CD4-positive, alpha-beta T cell treated with Interleukin-4 for 4 hours (primary cell): ENCODE measurements around the gene PKNOX1.
"Not testable (repeated sequence)": the region's sequence is repeated elsewhere in the genome, so short reads cannot be mapped to it uniquely, and the experiment has no call there.

Source experiments
- DNase-seq: peaks from one replicate; pipeline ENCODE4 v3.0.0-alpha.2; 2020

The PKNOX1 gene, protein sequence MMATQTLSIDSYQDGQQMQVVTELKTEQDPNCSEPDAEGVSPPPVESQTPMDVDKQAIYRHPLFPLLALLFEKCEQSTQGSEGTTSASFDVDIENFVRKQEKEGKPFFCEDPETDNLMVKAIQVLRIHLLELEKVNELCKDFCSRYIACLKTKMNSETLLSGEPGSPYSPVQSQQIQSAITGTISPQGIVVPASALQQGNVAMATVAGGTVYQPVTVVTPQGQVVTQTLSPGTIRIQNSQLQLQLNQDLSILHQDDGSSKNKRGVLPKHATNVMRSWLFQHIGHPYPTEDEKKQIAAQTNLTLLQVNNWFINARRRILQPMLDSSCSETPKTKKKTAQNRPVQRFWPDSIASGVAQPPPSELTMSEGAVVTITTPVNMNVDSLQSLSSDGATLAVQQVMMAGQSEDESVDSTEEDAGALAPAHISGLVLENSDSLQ

DNA sequence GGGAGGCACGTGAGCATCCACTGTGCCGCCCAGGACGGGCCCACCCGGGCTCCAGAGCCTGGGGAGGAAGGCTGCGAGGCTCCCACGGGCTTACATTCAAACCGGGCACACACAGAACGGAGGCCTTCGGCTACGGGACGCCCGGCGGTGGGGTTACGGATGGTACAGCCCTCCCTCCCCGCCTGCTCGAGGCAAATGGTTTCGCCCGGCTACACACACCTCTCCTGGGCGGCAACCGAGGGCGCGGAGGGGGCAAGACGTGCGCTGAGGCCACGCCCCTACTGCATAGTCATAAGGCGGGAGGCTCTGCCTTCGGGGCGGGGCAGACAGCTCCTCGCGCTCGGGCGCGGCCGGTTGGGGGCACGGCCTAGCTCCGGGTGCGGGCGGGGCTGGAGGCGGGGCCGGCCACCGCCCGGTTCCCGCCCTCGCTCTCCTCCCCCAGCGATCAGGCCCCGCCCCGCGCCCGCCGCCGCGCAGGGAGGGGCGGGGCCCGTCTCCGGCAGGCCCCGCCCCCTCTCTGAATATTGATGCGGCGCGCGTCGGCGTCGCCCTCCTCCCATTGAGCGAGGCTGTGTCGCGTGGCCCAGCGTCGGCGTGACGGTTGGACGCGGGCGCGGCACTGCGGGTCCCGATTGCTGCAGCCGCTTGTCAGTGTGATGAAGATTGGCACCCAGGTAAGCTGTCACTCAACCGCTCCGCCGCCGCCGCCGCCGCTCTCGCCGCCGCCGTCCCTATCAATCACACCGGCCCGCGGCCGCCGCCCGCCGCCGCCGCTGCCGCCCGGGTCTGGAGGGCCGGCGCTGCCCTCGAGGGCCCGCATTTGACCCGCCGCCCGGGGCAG, at the start of gene PKNOX1:
Gene PKNOX1, plus strand, starts transcription at position 572 of the 841 bp plus-strand sequence. CDS start 29,820 bp downstream, outside the sequence.
- peak; percentile 99 for DNase-seq

DNA sequence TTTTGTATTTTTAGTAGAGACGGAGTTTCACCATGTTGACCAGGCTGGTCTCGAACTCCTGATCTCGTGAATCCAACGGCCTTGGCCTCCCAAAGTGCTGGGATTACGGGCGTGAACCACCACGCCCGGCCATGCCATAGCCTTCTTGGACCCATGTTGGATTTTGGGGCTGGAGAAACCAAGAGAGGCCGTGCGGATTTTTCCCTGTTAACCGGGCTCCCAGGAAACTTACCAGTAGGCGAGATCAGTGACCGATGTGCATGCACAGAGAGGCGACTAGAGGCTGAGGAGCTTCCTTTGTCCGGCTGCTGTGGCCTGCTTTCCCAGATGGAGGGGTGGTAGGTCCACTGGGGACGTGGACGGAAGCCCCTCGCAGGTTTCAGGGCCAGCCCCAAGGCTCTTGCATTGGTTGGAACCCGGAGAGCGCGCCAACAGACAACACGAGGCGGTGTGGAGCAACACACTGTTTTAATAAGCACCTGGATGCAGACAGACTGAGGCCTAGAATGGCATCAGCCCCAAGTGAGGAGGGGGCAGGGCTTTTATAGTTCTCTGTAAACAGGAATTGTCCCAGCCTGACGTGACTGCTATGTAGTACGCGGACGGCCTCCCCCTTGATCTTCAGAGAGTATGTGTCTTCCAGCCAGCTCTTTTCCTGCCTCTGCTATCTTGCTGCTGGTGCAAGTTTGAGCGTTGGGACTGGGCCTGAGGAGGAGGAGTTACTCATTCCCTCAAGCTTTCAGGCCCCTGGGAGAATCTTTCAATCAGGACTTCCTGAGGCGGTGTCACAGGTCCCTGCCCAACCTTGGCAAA, 49.0 kb upstream of the PKNOX1 start, which contains the start of gene ERVH48-1:
Gene ERVH48-1, minus strand, starts transcription at position 517 of the 813 bp plus-strand sequence. CDS start 6,624 bp downstream, outside the sequence.
- no peak for DNase-seq

DNA sequence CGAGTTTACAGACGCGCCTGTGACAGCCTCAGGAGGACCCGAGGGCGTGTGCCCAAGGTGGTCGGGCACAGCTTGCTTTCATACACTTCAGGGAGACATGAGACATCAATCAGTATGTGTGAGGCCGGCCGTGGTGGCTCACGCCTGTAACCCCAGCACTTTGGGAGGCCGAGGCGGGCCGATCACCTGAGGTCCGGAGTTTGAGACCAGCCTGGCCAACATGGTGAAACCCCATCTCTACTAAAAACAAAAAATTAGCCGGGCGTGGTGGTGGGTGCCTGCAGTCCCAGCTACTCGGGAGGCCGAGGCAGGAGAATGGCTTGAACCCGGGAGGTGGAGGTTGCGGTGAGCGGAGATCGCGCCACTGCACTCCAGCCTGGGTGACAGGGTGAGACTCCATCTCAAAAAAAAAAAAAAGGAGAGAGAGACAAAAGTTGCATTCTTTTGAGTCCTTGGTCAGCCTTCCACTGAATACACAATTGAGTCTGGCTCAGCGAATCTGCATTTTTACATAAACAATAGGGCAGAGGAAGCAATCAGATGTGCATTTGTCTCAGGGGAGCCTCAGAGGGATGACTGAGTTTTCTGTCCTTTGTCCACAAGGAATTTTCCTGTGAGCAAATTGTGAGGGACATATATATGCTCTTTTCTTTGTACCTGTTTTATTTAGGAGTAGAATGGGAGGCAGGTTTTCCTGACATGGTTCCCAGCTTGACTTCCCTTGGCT, 46.7 kb upstream of the PKNOX1 start:
- not testable (repeated sequence) for DNase-seq

DNA sequence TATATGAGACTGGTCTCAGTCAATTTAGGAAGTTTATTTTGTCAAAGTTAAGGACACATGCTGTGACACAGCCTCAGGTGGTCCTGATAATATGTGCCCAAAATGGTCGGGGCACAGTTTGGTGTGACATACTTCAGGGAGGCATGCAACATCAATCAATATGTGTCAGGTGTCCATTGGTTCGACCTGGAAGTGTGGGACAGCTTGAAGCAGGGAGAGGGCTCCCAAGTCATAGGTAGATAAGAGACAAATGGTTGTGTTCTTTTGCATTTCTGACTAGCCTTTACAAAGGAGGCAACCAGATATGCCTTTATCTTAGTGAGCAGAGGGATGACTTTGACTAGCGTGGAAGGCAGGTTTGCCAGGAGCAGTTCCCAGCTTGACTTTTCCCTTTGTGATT, 44.4 kb upstream of the PKNOX1 start:
- no peak for DNase-seq

DNA sequence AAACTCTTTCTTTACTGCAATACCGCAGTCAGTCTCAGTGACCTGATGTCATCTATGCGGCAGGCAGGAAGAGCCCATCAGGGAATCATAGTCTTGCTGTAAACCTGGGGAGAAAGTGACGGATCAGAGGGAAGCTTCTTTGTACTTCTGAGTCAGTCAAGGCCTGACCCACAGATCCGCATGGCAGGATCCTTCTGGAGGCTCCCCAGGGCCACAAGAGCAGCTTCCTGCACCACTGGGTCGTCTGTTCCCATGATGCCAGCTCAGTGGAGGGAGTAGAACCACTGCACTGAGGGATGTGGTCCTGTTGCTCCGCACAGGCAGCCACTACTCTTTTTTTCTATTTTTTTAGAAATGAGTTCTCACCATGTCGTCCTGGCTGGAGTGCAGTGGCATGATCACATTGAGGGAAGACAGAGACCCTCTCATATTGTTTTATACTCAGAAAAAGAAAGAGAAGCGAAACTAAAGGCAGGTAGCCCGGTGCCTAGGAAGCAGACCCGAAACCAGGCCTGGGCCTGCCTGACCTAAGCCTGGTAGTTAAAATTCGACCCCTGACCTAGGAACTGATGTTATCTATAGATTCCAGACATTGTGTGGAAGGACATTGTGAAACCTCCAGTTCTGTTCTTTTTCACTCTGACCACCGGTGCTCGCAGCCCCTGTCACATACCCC, 42.7 kb upstream of the PKNOX1 start:
- DNase-seq = no peak

DNA sequence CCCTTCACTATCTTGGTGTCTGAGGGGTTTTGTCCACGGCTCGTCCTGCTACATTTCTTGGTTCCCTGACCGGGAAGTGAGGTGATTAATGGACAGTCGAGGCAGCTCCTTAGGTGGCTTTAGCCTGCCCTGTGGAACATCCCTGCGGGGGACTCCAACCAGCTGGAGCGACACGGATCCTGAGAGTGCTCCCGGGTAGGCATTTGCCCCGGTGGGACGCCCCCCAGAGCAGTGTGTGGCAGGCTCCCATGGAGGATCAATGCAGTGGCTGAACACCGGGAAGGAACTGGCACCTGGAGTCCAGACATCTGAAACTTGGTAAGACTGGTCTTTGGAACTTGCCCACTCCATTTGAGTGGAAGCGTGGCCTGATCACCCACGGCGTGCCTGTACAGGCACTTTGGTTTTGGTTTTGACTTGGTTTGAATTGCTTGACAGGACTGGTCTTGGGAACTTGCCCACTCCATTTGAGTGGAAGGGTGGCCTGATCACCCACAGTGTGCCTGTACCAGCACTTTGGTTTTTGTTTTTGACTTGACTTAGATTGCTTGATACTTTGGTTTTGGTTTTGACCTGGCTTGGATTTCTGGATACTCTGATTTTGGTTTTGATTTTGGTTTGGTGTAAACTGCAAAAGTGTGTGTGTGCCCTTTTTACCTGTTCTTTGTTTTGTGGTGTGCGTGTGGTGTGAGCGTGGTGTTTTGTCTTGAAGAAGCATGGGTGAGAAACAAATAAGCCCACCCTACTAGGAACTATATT, 41.8 kb upstream of the PKNOX1 start:
- not testable (repeated sequence) for DNase-seq

DNA sequence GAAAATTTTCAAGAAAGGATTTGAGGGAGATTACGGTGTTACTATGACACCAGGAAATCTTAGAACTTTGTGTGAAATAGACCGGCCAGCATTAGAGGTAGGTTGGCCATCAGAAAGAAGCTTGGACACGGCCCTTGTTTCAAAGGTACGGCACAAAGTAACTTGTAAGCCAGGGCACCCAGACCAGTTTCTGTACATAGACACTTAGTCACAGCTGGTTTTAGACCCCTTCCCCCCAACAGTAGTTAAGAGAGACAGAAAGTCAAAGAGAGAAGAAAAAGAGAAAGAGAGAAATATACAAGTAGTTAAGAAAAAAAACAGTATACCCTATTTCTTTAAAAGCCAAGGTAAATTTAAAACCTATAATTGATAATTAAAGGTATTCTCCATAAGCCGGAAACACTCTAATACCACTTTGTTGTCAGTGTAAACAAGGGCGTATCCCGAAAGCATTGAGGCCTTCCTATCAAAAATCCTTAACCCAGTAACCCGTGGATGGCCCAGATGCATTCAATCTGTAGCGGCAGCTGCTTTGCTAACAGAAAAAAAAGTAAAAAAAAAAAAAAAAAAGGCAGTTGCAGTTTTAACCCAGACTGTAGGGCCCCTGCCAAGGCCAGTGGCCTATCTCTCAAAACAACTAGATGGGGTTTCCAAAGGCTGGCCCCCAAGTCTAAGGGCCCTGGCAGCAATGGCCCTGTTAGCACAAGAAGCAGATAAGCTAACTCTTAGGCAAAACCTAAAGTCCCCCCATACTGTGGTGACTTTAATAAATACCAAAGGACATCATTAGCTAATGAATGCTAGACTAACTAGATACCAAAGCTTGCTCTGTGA, 41.0 kb upstream of the PKNOX1 start:
- DNase-seq = not testable (repeated sequence)

DNA sequence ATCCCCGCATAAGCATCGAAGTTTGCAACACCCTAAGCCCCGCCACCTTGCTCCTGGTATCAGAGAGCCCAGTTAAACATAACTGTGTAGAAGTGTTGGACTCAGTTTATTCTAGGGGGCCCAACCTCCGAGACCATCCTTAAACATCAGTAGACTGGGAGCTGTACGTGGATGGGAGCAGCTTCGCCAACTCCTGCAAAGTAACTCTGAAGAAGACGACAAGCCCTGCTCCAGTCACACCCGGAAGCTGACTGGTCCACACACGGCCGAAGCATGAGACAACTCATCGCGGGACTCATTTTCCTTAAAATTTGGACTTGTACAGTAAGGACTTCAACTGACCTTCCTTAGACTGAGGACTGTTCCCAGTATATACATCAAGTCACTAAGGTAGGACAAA, 40.4 kb upstream of the PKNOX1 start:
- not testable (repeated sequence) for DNase-seq

DNA sequence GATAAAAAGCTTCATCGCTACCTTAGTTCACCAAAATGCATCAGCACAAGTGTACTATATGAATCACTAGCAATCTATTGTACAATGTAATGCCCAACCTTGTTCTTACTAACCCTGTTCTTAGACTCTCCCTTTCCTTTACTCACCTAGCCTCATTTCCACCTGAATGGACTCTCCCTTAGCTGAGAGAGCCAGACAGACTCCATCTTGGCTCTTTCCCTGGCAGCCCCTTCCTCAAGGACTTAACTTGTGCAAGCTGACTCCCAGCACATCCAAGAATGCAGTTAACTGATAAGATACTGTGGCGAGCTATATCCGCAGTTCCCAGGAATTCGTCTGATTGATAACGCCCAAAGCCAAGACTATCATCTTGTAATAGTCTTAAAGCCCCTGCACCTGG, 38.0 kb upstream of the PKNOX1 start:
- not testable (repeated sequence) for DNase-seq

DNA sequence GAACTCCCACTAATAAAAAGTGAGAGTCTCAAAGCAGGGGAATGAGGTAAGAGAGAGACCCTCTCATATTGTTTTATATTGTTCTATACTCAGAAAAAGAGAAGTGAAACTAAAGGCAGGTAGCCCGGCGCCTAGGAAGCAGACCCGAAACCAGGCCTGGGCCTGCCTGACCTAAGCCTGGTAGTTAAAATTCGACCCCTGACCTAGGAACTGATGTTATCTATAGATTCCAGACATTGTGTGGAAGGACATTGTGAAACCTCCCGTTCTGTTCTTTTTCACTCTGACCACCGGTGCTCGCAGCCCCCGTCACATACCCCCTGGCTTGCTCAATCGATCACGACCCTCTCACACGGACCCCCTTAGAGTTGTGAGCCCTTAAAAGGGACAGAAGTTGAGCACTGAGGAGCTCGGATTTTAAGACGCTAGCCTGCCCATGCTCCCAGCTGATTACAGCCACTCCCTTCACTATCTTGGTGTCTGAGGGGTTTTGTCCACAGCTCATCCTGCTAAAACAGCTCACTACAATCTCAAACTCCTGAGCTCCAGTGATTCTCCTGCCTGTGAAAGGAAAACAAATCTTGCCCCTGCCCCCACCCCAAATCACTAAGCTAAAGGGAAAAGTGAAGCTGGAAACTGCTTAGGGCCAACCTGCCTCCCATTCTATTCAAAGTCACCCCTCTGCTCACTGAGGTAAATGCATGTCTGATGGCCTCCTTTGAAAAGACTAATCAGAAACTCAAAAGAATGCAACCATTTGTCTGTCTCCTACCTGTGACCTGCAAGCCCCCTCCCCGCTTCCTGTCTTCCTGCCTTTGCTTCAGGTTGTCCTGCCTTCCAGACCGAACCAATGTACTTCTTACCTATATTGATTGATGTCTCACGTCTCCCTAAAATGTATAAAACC, 37.1 kb upstream of the PKNOX1 start:
- DNase-seq = not testable (repeated sequence)

DNA sequence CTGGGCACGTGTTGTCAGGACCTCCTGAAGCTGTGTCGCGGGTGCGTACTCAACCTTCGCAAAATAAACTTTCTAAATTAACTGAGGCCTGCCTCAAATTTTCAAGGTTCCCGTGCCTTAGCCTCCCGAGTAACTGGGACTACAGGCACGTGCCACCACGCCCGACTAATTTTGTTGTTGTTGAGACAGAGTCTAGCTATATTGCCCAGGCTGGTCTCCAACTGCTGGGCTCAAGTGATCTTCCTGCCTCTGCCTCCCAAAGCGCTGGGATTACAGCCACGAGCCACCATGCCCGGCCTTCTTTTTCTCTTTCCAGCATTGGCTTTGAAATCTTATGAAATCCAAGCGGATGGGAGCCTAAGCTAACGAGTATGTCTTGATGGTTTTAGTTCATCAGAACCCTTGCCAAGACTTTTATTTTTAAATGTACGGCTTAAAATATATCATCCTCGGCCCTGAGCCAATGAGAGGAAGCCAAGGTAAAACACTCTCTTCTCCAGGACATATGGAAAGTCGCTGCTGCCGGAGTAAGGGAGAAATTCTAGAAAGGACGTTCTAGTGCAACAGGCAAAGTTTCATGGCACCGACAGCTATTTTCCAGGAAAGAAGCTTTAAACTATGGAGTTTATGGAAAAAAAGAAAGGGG, 36.3 kb upstream of the PKNOX1 start:
- DNase-seq = no peak

DNA sequence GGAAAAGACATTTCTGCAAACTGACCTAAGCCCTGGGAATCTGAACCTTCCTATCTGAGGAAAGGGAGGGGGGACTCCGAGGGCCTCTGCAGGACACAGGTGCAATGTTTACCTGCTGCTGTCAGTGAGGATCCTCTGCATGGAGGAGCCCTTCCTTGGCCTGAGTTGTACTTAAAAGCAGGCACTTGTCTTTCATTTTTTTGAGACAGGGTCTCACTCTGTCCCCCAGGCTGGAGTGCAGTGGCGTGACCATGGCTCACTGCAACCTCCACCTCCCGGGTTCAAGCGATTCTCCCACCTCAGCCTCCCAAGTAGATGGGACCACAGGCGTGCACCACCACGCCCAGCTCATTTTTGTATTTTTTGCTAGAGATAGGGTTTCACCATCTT, 35.8 kb upstream of the PKNOX1 start:
- not testable (repeated sequence) for DNase-seq

DNA sequence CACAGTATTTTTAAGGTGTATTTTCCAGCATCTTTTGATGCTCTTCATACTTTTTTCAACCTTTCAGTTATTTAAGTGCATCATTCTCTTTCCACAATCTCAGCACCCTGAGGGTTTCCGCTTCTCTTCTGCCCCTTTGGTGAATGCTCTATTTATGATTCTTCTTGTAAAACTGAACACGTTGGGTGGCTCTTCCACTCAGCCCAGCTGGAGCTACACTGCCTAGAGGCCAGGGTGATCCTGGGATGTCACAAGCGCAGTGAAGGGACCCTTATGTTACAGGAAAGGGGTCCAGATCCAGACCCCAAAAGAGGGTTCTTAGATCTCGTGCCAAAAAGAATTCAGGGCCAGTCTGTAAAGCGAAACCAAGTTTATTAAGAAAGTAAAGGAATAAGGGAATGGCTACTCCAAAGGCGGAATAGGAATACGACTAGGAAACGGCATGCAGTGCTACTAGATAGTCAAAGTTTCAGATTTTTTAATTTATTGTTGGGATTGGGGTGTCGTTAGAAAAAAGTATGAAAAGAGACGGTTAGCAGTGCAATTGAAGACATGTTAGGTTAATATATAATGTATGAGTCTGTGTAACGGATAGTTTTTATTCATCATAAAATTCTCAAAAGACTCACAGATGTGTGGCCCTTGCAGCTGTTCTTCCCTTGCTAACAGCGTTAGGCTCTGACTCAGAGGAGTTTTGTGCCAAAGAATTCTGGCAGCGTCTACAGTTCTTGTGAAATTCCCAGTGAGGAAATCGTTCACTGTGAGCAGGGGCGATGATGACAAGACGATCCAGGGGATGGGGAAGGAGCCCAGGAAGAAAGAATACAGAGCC, 34.6 kb upstream of the PKNOX1 start:
- DNase-seq = no peak

DNA sequence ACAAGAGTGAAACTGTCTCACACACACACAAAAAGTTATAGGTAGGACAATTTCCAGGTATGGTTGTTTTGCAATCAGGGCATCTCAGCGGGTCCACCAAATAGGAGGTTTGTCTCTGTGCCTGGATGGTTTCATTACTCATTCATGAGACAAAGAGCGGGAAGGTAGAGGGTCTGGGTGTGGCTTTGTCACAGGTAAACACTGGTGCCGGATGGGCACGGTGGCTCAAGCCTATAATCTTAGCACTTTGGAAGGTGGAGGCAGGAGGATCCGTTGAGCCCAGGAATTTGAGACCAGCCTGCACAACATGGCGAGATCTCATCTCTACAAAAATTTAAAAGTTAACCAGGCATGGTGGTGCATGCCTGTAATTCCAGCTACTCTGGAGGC, 32.7 kb upstream of the PKNOX1 start:
- no peak for DNase-seq

DNA sequence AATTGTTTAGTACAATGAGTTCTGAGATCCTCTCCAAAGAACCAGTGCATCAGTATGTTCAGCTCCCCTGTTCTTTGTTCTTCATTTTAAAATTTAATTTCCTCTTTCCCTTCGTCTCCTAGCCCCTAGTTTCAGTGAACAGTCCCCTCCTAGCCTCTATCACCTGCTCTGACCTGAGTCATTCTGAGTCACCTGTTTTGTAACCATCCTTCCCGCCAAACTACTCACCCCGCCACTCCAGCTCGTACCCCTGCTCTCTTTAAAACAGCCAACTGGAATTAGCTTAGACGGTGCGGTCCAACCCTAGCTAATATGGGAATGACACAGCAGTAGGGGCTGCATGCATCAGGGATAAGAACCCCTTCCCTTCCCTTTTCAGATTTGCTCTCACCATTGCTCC, 32.1 kb upstream of the PKNOX1 start:
- no peak for DNase-seq

DNA sequence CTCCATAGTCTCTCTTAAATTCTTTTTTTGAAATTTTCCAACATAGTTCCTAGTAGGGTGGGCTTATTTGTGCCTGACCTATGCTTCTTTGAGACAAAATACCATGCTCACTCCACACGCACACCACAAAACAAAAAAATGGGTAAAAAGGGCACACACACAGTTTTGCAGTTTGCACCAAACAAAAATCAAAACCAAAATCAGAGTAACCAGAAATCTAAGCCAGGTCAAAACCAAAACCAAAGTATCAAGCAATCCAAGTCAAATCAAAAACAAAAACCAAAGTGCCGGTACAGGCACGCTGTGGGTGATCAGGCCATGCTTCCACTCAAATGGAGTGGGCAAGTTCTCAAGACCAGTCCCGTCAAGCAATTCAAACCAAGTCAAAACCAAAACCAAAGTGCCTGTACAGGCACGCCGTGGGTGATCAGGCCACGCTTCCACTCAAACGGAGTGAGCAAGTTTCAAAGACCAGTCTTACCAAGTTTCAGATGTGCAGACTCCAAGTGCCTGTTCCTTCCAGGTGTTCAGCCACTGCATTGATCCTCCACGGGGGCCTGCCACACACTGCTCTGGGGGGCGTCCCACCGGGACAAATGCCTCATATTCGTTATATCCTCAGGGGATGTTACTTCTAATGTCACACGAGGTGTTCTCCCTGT, 25.1 kb upstream of the PKNOX1 start:
- not testable (repeated sequence) for DNase-seq

DNA sequence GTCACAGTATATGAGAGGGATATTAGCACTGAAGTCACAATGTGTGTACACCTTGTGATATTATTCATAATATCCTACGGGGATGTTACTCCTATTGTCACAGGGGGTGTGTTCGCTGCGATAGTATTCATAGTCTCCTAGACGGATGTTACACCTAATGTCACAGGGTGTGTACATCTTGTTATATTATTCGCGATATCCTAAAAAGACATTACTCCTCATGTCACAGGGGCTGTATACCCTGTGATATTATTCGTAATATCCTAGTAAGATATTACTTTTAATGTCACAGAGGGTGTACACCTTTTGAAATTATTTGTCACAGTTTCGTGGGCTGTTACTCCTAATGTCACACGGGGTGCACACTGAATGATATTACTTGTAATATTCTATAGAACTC, 23.2 kb upstream of the PKNOX1 start:
- DNase-seq = not testable (repeated sequence)
